Measurements from ENCODE around the gene NANS.
"Not testable (repeated sequence)": the region's sequence is repeated elsewhere in the genome, so short reads cannot be mapped to it uniquely, and the experiment has no call there.

NANS gene

DNA sequence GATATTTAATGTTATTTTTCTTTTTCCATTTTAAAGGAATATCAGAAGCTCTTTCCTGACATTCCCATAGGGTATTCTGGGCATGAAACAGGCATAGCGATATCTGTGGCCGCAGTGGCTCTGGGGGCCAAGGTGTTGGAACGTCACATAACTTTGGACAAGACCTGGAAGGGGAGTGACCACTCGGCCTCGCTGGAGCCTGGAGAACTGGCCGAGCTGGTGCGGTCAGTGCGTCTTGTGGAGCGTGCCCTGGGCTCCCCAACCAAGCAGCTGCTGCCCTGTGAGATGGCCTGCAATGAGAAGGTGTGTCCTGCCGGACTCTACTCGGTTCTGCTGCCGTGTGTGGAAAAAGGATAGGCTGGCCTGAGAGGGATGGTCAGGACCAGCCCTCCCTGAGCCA is 24.2 kb downstream of the NANS start:
- DNase-seq = no peak

DNA sequence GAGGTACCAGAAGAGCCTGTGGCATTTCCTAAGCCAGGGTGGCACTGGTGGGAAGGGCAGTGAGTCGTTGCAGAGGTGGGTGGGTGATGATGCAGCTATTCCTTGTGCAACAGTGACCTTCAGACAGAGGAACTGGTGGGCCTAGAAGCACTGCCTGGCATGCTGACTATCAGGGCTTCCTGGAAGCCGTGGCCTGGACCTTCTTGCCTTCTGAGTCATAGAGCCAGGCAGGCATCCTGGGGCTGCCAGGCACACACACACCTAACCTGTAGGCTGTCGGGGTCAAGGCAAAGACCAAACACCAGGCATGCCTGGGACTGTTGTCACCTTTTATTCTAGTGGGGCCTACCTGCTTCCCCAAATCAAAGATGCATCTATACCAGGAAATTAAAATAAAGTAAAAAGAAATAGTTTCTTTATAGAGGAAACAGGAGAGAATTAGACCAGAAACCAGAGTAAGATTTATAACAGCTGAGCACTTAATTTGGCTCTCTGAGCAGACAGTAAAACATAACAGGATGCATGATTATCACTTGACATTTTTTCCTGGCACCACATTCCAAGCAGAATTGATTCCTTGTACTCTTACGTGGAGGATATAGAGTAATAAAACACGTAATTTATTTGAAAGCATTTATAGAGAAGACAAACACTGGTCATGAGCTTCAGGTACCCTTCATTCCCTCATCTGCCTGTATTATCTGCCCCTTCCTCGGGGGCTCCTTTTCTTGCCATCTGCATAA is 25.1 kb downstream of the NANS start:
- DNase-seq = no peak

DNA sequence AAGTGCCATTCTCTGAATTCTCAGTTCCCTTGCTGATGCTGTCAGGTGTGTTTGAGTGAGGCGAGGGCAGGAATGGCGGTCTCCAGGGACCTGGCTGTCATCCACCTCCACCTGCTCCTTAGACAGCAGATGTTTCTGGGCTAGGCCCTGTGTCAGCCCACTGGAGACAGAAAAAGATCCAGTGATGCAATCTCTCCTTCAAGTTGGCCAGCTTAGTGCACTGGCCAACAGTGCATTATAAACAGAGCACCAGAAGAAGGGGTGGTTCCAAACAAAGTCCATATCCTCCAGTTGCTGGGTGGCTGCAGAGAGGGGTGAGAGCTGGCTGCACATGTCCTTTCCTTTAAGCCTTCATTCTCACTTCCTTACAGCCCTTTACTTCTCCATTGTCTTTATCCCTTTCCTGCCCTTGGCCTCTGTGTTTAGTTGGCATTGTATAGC is 26.5 kb downstream of the NANS start:
- no peak for DNase-seq

DNA sequence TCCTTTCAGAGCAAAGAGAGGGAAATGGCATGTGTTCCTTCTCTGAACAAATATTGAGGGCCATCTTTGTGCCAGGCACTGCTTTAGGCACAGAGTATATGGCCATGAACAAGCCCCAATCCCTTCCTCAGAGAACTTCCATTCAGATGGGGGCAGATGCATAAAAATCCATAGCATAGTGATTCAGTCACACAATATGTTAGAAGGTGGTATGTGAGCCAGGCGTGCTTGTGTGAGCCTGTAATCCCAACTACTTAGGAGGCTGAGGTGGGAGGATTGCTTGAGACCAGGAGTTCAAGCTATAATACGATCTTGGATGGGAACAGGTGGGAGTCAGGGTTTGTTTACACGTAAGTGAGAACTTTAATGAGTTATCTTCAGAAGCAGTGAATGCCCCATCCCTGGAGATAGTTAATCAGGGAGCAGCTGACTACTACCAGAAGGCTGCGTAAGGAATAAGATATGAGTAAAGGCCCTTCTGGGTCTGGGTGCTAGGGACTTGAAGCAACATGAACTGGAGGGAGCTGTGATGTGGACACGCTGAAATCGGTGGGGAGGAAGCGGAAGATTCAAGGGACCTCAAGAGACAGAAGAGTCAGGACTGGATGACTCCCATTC is 27.1 kb downstream of the NANS start:
- DNase-seq = no peak

DNA sequence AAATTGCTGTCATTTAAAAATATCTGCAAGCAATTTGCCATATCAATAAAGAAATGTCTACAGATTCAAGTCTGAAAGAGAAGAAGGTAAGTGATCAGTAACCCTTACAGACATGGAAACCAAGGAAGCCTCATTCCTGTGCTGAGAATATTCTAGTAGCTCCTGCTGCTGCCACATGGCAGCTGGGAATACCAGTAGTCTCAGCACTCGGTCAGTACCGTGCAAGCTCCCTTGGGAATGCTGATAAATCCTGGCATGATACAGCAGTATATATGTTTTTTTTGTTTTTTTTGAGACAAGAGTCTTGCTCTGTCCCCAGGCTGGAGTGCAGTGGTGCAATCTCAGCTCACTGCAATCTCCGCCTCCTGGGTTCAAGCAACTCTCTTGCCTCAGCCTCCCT is 27.9 kb downstream of the NANS start:
- no peak for DNase-seq

DNA sequence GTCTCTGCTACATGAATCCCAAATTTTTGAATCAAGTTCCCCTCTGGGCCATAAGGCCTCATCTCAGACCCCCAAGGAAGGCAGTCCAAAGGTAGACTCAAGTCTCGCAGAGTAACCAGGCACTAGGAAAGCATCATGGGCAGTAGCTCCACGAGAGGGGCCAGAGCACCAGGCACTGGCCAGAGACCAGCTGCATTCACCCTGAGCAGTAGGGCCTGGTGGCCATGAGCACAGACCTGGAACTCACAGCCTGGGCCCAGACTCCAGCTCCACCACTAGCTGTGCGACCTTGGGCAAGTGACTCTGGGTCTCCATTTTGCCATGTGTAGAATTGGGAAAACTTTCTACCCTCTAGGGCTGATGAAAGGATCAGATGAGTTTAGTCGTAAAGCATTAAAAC is 28.5 kb downstream of the NANS start:
- DNase-seq = no peak

DNA sequence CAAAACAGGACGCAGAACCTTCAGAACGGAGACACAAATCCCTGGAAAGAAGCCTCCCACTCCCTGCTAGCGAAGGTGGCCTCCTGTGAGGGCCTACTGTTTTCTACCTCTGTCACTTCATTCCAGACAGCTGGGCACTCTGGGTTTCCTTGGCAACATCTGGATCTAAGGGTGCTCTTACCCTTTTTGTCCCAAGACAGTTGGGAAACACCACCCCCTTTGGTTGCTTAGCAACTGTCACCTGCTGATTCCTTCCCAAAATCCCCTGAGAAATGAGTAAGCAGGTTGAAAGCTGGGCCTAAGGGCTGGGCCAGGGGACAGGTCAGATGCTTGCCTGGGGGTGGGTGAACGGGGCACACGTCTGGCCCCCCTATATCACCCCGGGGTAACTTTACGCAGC is 29.4 kb downstream of the NANS start:
- no peak for DNase-seq

DNA sequence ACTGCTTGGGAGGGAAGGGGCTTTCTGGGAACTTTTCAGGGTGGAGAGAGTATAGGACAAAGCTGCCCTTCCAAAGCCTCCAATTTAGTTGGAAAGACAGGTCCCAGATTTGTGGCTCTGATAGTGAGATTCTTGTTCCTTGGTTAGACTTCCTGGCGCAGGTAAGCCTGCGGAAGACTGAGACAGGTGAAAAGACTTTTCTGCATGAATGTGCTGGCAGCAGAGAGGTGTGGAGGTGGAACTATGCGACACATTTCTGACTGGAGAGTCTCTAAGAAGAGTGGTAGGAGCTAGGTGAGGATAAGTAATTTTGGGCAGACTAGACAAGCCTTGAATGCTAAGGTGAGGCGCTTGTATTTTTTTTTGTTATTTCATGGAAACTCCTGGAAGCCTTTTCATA is 29.9 kb downstream of the NANS start:
- DNase-seq = no peak

DNA sequence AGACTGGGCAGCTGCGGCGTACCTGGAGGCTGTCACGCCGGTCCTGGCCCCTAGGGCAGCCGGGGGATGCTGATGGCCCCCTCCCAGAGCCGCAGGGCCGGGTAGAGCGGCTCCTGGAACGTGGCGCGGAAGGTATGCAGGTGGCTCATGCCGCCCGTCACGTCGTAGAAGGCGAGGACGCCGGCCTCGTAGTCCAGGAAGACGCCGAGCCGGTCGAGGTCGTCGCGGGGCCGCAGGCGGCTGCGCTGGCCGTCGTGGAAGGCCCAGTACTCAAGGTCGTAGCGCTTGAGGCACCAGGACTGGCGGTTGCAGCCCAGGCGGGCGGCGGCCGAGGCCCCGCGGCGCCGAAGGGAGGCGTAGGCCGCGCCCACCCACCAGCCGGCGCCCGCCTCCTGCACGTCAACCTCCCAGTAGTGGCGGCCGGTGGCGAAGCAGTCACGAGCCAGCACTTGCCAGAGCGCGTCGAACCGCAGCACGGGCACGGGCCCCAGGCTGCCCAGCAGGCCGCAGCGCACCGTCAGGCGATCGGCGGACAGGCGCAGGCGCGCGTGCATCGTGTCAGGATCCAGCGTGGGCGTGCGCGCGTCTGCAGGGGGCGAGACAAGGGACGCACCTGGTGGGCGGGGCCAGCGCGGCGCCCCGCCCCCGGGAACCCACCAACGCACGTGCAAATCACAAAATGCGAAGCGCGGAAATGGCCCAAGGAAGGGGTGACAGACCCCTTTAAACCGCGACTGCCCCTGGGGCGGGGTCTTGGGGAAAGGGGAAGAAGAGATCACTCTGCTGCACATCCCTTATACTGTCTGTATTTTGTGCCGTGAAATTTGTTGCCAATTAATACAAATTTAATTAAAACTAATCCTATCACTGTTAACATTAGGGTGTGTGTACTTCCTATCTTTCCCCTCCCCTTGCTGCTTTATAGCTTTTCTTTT is 31.2 kb downstream of the NANS start:
- no peak for DNase-seq

DNA sequence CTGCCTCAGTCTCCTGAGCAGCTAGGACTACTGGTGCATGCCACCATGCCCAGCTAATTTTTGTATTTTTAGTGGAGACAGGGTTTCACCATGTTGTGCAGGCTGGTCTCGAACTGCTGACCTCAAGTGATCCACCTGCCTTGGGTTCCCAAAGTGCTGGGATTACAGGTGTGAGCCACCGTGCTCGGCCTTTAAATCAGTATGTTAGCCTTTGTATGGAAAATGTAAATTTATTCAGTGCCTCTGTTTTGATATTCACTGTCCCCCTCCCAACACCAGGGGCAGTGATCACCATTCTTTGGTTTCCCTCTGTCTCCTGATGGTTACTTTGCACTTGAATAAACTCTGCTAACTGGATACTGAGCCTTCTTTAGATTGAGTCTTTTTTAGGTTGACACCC is 34.1 kb downstream of the NANS start:
- DNase-seq = not testable (repeated sequence)

DNA sequence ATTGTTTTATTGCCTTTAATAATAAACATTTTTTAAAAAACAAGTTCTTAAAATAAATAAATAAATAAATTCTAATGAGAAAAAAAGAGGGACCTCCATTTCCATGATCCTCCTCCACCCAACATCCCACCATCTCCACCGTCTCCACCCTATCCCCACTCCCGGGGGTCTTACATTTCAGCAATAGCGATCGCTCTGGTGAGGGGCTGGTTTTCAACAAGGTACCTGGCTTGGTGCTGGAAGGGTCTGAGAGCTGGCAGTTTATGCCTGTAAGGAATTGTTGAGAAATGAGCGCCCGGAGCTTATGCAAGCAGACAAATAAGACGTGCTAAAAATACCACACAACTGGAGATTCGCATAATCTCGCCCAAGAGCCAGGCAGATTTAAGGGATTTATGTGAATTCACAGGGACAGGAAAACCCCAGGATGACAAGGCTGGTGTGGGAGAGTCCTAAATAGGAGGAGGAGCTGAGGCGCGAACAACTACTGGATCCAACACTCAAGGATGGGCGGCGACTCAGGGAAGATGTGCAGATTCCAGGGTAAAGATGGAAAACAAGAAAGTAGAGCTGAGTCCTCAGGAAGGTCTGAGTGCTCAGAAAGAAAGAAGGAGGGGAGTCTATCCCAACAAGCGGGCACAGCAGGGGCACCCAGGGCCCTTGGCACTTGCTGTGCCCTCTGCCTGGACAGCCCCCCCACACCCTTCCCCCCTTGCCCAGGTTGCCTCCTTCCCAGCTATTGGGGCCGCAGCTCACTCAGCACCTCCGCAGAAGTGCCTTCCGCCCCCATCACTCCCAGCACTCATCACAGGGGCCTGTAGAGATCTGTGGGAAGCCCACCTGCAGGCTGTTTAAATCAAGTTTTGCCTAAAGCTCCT is 35.4 kb downstream of the NANS start:
- no peak for DNase-seq

DNA sequence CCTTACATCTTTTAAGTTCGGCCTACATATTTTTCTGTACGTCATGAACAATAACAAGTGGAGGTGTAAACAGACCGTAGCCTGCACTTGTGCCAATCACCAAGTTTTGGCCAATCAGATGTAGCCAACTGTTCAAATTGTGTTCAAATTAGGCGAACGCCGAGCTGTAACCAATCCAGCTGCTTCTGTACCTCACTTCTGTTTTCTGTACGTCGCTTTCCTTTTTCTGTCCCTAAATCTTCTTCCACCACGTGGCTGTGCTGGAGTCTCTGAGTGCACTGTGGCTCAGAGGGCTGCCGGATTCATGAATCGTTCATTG is 36.0 kb downstream of the NANS start:
- no peak for DNase-seq

DNA sequence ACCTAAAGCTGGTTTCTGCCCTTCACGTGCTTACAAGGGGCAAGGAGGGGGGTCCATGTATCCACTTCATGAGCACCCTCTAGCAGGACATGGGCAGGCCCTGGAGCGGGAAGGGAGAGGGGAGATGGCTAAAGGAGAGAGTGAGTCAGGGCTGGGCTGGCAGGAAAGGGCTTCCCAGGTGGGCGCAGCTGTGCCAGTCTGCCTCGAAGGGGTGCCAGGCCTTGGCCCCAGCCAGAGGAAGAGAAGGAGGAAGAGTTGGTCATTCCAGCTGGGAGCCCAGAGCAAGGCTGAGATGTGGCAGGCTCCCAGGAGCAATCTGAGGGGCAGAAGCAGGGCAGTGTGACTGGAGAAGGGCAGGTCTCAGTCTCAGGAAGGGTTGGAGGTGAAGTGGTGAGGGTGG is 37.8 kb downstream of the NANS start:
- DNase-seq = no peak

DNA sequence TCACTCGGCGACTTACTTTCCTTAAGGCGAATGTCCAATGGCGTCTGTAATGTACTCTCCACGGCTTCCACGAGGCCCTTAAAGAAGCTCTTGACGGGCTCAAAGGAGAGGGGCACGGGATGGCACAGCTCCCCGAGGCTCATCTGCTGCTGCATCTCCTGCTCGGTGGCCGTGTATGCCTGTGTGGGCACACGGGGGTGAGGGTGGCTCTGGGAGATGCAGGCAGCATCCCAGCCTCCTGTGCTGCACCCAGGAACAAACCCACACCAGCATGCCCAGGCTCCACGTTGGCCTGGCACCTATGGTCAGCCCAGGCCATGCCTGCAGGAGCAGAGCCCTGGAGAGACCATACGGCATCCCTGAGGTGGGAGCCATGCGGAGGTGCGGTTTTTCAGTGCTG is 38.3 kb downstream of the NANS start:
- DNase-seq = no peak

DNA sequence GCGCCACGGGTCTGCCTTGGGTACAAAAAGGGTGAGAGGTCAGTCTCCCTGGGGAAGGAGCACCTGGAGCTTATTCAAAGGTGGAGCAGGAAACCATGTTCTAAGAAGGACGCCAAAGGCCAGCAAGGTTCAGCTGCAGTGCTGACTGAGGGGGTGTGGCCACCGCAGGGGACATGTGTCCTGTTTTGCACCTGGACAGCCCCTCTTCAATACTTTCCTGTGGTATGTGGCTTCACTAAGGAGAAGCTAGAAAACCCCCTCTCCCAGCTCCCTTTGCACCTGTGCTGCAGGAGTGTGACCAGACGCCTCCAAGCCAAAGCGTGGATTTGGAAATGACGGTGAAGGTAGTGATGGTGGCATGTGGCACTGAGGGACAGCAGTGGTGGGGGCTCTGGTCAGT is 38.9 kb downstream of the NANS start:
- no peak for DNase-seq

DNA sequence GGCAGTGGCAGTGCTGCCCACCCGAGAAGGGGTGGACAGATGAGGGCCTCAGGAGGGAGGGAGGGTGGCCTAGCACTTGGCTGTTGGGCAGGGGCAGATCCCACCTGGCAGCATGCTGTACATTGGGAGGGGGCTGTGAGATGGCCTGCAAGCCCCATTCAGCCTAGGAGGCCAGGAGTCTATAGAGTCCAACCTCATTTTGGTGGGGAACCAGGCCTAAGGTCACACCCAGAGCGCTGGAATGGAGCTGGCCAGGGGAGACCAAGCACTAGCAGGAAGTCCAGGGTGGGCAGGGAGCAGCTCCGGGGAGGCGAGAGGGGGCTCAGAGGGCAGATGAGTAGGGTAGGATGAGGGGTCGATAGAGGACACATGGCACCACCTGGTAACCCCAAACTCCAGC is 39.6 kb downstream of the NANS start:
- no peak for DNase-seq

DNA sequence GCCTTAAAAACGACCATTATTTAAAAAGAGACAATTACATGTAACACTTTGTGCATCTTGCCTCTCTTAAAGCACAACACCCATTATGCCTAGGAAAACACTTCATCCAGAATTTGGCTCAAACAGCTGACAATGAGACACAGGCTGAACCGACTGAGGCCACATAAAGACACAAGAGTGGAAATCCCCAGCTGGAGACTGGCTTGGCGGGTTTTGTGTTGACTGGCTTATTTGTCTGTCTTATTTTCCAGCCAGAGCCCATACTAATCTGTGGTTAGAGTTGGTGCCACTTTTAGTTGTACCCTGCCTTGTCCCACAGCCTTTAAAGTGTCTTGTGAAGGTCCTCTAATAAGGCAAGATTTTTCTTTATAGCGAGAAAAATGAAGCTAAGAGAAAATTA is 41.3 kb downstream of the NANS start:
- DNase-seq = no peak

DNA sequence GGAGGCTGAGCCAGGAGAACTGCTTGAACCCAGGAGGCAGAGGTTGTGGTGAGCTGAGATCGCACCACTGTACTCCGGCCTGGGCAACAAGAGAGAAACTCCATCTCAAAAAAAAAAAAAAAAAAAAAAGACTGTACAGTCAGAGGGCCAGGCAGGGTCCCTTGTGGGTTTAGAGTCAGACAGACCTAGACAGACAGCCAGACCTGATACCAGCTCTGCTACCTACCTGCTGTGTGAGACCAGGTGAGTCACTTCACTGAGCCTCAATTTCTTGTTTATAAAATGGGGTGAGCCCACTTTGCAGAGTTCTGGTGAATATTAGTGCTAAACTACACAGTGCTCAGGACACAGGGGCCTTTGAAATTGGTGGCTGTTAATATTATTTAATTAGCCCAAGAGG is 42.8 kb downstream of the NANS start:
- no peak for DNase-seq

DNA sequence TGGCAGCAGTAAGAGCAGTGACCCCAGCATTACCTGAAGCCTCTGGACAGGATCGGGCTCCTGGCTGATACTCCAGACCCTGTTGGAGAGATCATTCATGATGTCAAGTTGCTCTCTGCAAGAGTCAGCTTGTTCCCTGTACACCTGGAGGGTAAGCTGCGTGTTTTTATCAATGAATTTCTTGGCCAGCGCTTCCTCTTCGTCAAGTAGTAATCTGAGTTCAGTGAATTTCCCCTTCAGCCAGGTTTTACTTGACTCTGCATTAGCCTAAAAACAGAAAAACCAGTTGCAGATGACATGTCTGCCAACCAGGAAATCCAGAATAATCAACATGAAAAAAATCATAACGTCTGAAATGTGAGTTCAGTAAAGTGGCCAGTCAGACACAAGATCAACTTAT is 43.4 kb downstream of the NANS start:
- DNase-seq = no peak

DNA sequence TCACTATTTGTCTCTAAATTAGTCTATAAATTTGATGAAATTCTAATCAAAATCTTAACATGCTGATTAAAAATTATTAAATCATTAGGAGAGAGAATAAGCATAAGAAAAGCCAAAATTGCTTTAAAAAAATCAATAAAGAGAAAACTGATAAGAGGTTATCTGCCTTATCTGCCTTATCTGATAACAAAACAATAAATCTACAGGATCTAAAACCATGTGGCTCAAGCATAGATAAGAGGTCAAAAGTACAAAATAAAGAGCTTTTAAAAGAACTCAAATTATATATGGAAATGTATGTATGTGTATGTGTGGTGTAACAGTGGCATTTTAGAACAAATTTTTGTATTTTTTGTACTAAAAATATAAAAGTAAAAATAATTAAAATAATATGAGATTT is 43.9 kb downstream of the NANS start:
- DNase-seq = no peak

DNA sequence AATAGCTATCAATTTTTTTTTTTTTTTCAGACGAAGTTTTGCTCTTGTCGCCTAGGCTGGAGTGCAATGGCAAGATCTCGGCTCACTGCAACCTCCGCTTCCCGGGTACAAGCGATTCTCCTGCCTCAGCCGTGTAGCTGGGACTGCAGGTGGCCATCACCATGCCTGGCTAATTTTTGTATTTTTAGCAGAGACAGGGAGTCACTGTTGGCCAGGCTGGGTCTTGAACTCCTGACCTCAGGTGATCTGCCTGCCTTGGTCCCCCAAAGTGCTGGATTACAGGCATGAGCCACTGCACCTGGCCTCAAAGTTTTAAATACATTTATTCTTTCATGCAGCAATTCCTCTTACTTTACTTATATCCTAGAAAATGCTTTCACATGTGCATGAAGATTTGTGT is 44.9 kb downstream of the NANS start:
- DNase-seq = no peak

DNA sequence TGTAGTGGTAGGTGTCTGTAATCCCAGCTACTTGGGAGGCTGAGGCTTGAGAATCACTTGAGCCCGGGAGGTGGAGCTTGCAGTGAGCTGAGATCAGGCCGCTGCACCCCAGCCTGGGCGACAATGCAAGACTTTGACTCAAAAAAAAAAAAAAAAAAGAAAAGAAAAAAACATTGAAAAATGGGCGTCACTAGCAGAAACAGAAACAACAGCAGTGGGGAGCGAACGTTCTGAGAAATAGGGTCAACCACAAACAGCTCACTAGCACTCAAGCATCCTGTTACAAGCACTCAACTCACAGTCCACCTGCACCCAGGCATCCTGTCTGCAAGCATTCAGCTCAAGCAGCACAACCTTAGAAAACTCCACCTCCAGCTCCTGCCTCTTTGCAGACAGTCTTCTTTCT is 45.3 kb downstream of the NANS start:
- DNase-seq = peak; percentile 98 to 99

DNA sequence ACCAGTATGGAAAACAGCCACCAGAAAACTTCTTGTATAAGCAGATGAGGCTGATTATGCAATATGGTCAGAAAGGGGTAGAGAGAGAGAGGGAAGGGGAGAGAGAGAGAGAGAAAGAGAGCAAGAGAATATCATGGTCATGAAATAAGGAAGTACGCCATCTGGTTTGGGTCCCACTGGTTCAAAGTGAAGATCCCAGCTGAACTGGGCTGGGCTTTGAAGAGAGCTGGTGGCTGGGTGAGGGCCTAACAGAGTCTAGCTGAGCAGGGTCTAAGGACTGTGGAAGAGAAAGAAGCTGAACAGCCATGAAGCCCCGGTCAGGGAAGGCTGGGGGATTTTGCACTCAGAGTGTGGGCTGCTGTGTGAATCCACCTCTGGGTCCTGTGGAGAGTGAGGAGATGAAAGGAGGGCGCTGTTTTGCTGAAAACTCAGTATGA is 47.9 kb downstream of the NANS start:
- peak; percentile 92 to 96 for DNase-seq

Measured in Kasumi-1 (cell line).